NCI-H187 (cell line): ENCODE data around the gene FERMT3.
"Not testable (repeated sequence)": the region's sequence is repeated elsewhere in the genome, so short reads cannot be mapped to it uniquely, and the experiment has no call there.

ENCODE experiments used
- DNase-seq, 2 experiments: peaks; one replicate each; lab custom pipeline; 2025; lab: John Stamatoyannopoulos, UW

The FERMT3 gene

DNA sequence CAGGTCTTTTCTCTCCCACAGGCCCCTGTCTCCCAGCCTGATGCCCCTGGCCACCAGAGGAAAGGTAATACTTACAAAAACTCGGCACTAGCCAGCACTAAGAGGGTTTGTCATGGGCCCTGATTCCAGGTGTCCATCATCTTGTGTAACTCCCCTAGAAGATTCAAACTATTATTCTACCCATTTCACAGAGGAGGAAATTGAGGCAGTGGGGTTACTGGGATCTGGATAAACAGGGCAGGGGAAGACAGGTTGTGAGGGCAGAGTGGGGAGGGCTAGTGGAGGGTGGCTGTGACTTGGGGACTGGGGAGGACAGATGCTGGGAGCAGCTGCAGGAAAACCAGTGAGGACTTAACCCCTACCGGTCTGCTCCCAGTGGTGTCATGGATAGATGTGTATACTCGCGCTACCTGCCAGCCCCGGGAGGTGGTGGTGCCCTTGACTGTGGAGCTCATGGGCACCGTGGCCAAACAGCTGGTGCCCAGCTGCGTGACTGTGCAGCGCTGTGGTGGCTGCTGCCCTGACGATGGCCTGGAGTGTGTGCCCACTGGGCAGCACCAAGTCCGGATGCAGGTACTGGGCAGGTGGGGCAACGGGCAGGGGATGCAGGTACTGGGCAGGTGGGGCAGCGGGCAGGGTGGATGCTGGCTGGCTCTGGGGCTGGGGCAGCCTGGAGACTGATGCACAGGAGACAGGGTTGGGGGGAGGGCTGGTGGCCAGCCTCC lies 29.1 kb downstream of the FERMT3 start:
- no peak for DNase-seq

DNA sequence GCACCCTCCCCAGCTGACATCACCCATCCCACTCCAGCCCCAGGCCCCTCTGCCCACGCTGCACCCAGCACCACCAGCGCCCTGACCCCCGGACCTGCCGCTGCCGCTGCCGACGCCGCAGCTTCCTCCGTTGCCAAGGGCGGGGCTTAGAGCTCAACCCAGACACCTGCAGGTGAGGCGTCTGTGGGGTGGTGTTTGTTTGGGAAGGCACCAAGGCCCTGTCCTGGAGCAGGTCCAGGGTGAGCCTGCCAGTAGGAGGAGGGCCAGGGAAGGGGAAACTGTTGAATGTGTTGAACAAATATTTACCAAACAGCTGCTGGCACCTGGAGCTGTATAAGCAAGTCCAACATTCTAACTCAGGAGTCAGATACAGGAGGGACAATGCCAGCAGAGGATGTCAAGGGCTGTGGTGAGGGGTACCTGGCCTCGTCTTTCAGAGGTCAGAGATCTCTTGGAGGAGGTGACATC lies 31.0 kb downstream of the FERMT3 start:
- DNase-seq = no peak

DNA sequence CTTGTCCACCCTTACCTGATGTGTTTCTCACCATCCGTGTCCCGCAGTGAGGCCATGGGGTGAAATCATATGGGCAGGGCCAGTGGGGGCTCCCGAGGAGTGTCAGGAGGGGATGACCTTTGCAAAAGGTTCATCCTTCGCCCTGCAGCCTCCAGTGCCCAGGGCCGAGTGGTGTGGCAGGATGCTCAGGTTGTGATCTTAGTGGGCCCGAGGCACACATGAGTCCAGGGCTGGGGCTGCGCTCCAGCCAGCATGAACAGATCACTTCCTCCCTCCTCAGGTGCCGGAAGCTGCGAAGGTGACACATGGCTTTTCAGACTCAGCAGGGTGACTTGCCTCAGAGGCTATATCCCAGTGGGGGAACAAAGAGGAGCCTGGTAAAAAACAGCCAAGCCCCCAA lies 31.6 kb downstream of the FERMT3 start:
- DNase-seq = no peak

DNA sequence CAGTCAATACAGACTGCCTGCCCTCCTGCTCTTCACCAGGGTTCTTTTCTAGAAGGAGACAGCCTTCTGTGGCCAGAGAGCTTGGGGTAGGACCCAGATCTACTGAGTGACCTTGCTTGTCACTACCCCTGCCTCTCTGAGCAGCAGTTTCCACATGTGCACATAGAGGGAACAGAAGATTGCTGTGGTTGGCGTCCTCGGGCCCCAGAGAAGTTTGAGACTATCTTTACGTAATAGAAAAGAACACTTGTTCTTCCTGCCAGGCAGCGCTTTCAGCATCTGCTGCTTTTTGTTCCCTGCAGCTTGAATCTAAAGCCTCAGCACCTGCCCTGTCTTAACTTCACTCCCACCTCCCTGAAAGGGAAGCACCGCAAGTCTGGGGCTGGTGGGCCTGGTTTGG lies 32.5 kb downstream of the FERMT3 start:
- DNase-seq = no peak

DNA sequence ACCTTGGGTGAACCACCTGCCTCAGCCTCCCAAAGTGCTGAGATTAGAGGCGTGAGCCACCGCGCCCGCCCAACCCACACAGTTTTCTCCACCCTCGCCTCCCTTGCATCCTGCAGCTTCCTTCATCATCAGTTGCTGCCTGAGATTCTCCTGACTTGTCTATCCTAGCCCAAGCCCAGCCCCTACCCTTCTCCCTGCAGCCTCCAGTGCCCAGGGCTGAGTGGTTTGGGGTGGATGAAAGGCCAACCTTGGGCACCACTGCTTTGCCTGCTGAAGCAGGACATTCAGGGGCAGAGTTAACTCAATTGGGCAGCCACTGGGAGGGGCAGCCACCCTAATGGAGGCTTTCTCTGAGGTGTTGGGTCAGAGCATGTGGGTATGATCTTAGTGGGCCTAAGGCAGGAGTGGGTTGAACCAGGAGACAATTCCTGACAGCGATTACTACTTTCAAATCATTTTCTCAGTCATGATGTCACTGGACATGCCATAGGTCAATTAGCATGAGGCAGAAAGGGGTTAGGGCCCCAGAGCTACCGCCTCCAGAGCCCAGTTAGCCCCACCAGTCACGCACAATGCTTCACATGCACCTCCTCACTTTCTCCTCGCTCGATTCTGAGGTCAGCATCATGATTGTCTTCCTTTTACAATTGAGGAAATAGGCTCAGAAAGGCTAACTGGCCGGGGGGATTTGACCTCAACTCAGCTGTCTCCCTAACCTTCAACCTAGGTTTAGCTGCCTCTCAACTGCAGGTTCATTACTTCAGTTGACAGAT lies 33.3 kb downstream of the FERMT3 start:
- no peak for DNase-seq

DNA sequence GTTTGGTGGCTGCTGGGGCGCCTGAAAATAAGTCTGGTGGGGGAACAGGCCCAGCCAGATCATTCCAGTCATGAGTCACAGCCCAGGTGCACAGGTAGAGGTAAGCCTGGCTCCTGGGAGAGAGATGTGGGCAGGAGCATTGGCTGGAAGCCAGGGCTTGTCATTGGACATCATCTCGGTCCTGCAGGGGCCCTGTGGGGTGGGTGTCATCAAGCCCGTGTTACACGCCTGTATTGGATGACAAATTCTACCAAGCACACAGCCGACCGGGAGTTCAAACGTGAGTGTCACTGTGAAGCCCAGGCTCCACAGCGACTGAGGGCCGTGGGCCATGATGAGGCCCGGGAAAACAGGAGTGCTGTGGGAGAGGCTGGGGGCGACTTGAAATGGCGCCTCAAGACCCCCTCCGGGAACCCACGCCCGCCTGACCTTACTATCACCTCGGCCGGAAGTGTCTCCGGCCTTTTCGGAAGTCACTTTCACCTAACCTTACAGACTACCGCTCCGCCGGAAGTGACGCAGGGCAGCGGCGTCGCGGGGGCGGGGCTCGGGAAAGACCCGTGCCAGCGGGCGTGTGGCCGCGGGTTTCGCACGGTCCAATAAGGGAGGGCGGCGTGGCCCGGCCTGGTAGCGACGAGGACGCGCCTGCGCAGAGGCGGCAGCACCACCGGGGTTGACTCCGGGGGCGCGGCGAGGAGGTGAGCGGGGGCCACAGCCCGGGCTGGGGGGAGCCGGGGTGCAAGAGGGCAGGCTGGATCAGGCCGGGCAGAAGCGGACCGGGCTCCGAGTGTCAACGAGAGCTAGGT lies 34.1 kb downstream of the FERMT3 start, which contains the start of gene FKBP2:
Gene FKBP2 (plus strand): TSS at position 661 of the 806 bp plus-strand sequence. CDS start 1,293 bp downstream, outside the sequence.
- peak; percentile 88 for DNase-seq

DNA sequence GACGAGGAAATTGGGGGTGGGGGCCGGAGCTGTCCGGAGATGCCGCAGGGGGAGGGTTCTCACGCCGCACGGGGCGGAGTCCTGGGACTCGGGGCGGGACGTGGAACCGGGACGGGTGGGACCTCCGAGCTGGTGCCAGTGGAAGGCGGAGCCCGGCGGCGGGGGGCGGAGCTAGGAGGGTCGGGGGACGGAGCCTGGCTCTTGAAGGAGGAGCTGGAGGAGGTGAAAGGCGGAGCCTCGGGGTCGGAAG lies 34.6 kb downstream of the FERMT3 start:
- peak; percentile 96 for DNase-seq

DNA sequence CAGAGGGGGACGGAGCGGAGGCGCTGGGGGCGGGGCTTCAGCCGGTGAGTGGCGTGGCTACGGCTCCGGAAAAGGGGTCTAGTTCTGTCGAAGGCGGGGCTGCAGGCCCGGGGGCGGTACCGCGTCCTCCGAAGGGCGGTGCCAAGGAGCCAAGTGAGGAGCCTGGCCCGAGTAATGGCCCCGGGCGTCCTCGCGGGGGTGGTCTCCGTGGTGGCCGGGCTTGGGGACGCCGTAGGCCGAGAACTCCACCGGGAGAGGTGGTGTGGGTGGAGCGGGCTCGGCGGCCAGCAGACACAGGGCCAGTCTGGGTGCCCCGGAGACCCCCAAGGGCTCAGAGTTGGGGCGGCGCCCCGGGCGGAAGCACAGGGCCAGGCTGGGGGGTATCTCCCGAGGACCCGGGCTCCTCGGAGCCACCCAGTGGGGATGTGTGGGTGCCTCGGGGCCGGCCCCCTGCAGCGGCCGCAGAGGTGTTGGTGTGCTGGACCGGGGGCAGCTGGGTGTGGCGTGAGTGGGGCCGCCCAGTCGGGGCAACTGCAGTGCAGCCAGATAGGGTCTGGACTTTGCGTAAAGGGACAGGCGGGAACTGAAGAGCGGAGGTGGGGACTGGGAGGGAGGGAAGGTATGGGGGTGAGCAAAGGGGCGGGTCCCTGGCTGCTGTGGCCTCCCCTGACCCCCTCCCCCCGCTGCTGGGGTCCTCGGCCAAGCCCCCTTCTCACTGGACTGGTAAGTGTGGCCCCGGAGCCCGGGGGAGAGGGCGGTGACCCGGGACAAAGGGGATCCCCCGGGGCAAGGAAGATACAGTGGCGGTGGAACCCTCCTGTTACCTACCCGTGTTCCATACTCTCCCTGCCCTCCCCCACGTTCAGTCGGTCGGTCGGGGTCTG lies 35.2 kb downstream of the FERMT3 start:
- DNase-seq = no peak

DNA sequence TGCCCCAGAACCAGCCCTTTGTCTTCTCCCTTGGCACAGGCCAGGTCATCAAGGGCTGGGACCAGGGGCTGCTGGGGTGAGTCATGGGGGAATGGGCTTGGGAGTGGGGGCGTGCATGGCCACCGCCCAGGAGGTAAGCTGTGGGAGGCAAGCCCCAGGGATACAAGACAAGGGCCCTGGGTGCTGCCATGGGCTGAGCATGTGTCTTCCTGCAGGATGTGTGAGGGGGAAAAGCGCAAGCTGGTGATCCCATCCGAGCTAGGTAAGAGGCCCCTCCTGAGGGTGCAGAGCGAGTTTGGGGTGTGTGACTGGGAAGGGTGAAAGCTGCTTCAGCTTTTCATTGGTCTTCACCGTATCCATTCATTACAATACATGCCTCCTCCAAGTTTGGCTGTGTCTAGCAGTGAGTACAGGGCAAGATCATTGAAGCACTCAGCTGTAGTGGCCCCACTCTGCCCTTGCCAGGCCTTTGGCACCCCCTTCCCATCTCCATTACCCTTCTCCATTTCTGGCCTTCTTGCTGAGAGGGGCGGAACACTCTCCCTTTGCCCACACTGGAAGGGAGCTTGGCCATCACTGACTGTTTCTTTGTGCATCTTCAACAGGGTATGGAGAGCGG lies 36.8 kb downstream of the FERMT3 start:
- DNase-seq = no peak

DNA sequence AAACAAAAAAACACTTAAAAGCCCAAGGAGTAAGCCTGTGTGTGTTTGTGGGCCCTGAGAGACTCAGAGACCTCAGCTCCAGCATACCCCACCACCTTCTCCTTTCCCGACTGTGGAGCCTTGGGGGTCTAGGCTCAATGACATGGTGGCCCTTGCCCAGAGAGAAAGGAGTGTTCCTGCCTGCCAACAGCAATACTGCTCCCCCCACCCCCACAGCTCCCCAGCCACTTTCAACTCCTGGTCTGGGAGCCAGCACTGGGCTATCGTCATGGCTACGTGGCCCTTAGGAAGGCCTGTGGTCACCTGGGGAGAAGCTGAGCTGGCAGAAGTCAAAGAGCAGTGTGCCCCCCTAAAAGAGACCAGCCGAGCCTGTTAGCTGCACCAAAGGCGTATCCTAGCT lies 37.6 kb downstream of the FERMT3 start:
- DNase-seq = no peak

DNA sequence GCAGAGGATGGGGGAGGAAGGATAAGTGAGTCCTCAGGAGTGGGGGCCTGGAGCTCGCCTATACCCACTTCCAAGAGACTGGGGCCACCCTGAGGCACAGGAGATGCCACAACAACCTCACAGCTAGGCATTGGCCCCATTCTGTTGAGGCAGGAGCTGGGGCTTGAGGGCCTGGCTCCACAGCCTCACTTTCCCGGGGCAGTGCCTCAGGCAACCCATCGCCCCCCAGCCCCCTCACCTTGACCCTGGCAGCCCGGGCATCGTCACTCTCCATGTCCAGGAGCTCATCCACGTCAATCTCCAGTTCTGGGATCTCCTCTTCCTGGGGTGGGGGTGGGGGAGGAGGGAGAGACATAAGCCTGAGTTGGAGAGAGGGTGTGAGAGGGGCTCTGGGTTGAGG lies 38.4 kb downstream of the FERMT3 start:
- DNase-seq = no peak

DNA sequence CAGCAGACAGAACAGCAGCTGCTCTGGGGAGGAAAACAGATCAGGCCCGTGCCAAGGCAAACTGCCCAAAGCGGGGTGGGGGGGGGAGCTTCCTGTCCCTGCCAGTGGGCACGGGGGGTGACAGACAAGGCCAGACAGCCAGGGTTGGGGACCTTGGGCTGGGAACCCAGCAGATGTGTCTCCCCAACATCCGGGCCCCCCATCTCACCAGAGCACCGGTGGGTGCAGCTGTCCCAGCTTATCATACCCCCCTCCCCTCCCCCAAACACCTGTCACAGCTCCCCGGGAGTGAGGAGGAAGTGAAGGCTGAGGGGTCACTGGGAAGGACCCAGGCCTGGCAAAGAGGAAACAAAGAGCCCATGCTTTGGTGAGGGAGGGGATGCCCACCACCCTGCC lies 38.9 kb downstream of the FERMT3 start:
- DNase-seq = no peak

DNA sequence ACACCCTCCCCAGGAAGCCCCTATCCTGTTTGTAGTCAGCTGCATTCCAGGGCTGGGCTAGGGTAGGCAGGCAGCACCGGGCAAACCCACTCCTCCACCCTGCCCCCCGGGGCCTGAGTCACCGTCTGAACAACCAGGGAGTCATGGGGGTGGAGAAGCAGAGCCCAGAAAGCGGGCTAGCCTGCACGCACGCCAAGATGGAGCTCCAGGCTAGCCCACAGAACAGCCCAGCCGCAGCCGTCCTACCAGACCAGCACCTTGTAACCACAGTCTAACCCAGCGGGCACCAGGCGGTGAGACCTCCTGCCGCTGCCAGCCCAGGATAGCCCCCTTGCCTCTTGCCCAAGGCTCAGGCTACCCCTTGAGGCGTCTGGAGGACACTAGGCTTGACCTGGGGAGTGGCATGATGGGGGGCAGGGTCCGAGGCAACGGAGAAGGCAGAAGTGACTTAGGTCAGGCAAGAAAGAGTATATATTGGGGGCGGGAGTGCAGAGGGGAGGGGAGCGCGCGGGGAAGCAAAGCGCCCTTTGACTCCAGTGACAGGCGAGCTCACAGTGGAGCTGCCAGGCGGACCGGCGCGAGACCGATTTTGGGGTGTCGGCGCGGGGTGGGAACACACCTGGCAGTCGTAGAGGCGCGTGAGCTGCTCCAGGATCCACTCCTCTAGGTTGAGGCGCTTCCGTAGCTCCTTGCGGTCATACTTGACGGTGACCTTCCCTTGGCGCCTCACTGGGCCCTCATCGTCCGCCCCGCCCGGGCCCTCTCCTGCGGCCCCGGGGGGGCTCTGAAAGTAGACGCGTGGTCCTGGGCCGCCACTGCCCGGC lies 39.5 kb downstream of the FERMT3 start:
- no peak for DNase-seq

DNA sequence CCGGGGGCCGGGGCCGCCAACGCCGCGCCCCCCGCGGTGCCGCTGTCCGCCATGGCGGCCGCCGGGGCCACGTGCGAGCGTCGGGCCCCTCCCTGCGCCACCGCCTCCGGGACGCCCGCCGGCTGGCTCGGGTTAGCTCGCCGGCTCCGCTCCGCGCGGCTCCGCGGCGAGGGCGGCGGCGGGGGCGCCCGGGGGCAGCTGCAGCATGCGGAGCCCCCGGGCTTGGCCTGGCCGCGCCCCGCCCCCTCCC lies 40.0 kb downstream of the FERMT3 start:
- DNase-seq = not testable (repeated sequence)

DNA sequence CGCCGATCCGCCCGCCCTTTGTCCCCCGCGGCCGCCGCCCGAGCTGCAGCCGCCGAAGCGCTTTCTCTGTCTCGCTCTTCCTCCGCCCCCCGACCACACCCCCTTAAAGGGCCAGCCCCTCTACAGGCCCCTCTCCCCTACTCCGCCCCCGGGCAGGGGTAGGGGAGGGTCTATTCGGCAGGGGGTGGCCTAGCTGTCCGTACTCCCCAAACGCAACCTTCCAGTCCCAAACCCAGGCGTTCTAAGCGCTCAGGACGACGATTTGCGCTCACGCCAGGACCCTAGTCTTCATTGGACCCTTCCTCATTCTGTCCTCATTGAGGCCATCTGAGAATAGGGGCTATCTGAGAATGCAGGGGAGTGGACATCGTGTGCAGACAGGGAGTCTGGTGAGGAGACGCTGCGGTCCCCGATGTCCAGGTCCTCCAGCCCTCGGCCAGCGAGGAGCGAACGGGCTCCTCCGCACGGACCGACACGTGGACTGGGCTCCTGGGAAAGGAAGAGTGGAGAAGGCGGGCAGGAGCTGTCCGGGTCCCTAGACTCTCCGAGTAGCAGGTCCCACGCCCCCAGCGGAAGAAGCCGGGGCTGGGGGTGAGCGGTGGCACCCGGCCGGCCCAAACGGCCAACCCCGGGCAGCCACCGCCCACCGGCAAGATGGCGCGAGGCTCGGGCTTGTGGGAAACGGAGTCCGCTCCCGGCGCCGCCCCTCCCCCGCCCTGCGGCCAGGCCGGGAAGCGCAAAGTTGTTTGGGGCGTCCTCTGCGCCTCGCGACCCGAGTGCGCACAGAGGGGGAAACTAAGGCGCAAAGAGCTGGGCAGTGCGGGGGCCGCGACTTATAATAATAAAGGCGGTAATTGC lies 40.6 kb downstream of the FERMT3 start, which contains the start of gene PPP1R14B:
Gene PPP1R14B (minus strand): TSS at position 73 of the 858 bp plus-strand sequence. CDS start 270 bp downstream, outside the sequence.
- peak; percentile 40 to 71 for DNase-seq

DNA sequence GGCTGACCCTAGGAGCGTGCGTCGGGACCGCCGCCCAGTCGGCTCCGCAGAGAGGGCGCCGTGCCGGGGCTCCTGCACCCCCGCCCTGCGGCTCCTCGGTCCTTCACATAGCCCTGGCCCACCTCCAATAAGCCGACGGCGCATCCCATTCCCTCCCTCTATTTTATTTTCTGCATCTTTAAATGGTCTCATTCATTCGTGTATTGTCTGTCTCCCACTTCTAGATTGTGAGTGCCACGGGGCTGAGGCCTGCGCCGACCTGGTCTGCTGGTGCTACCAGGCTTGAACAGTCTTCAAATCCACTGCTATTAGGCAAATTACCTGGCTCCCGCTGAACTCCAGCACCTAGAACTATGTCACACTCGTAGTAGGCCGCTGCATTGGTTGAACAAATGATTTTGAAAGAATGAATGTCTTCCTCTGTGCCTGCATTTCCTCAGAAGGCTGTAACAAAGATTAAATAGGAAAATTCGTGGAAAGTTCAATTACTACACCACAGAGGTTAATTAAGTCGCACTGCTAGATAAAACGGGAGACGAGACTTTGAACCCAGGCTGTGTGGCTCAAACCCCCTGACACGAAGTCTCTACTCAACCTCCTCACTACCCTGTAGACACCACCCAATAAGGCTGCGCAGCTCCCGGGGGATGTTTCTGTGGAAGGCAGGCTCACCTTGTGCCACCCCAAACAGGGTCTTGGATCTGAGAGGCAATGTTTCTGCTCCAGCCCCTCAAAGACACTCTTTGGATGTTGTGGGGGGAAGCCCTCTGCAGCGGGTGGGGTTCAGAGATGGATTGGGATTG lies 41.4 kb downstream of the FERMT3 start:
- no peak for DNase-seq

DNA sequence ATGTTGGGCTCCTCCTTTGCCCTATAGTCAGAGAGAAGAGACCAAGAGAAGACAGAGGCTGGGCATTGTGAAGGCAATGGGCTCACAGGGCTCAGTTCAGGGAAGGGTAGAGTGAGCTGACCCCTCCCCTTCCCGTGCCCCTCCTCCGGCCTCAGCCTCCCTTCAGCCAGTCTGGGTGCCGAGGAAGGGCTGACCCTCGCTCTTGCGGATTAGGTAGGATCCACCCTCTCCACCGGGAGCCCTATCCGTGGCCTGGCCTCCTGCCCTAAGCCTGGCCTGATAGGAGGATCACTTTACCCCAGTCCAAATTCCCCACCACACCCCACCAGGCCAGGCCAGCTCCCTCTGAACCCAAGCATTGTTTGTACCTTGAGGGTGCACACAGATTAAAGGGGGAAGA lies 42.1 kb downstream of the FERMT3 start:
- no peak for DNase-seq

DNA sequence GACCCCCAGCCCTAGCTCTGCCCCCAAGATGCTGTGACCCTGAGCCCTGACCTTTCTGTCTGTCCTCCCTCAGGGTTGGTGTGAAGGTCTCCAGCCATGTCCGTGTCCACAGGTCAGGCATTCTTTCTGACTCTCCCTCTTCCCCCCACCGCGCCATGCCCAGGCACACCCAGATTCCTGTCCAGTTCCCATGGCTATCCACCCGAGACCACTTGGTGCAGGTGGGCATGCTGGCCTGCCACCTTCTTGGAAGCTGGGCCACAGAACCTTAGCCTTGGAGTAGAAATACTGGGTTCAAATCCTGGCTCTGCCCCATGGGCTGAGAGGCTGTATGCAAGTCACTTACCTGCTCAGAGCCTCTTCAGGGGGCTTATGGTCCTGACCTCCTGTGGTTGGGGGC lies 42.5 kb downstream of the FERMT3 start:
- DNase-seq = no peak
